MM.1S (cell line): ENCODE measurements around the gene SPEG.

Experiments
- DNase-seq: peaks from one replicate; pipeline ENCODE4 v3.0.0-alpha.2; 2015
- H2AFZ ChIP-seq: fragments of 300-600 bp; sonication (generic); 2 replicates; pipeline ENCODE4 v1.6.0; 2016; ENCODE audit warnings: antibody characterized with exemption, low read length
- H3F3A ChIP-seq: fragments of 300-600 bp; sonication (generic); 2 replicates; pipeline ENCODE4 v1.6.1; 2016; ENCODE audit warnings: mild to moderate bottlenecking, antibody characterized with exemption, low read length, moderate library complexity, mixed read lengths; ENCODE audit not compliant: insufficient read depth
- H3K27ac ChIP-seq: fragments of 300-600 bp; sonication (generic); 2 replicates; pipeline ENCODE4 v1.5.1; 2016; ENCODE audit warnings: mild to moderate bottlenecking, low read length
- H3K27me3 ChIP-seq: fragments of 300-600 bp; sonication (generic); replicated peaks from 2 replicates; pipeline ENCODE4 v1.6.0; 2016; ENCODE audit warnings: low read length; ENCODE audit not compliant: insufficient read depth
- H3K36me3 ChIP-seq: fragments of 300-600 bp; sonication (generic); replicated peaks from 2 replicates; pipeline ENCODE4 v1.6.1; 2016; ENCODE audit warnings: mild to moderate bottlenecking, low read length, mixed read lengths; ENCODE audit not compliant: insufficient read depth
- H3K4me1 ChIP-seq: fragments of 300-600 bp; sonication (generic); 2 replicates; pipeline ENCODE4 v1.6.1; 2016; ENCODE audit warnings: low read length, mixed read lengths
- H3K4me2 ChIP-seq: fragments of 300-600 bp; sonication (generic); 2 replicates; pipeline ENCODE4 v1.6.0; 2016; ENCODE audit warnings: low read depth, low read length
- H3K4me3 ChIP-seq: fragments of 300-600 bp; sonication (generic); 2 replicates; pipeline ENCODE4 v1.5.1; 2016; ENCODE audit warnings: low read length, mixed read lengths
- H3K79me2 ChIP-seq: fragments of 300-600 bp; sonication (generic); 2 replicates; pipeline ENCODE4 v1.6.1; 2016; ENCODE audit warnings: mixed run types, low read length, mixed read lengths
- H3K9ac ChIP-seq: fragments of 300-600 bp; sonication (generic); 2 replicates; pipeline ENCODE4 v1.6.1; 2016; ENCODE audit warnings: low read length, mixed read lengths
- H3K9me2 ChIP-seq: fragments of 300-600 bp; sonication (generic); replicated peaks from 2 replicates; pipeline ENCODE4 v1.6.1; 2016; ENCODE audit warnings: mild to moderate bottlenecking, low read length, mixed read lengths; ENCODE audit not compliant: insufficient read depth
- H3K9me3 ChIP-seq: fragments of 300-600 bp; sonication (generic); replicated peaks from 2 replicates; pipeline ENCODE4 v1.6.1; 2016; ENCODE audit warnings: mild to moderate bottlenecking, low read length, mixed read lengths; ENCODE audit not compliant: insufficient read depth
- H4K20me1 ChIP-seq: fragments of 300-600 bp; sonication (generic); 2 replicates; pipeline ENCODE4 v1.6.1; 2016; ENCODE audit warnings: mild to moderate bottlenecking, low read length, moderate library complexity, mixed read lengths; ENCODE audit not compliant: insufficient read depth
- CTCF ChIP-seq: fragments of 300-600 bp; sonication (generic); IDR thresholded peaks from 2 replicates; pipeline ENCODE4 v1.5.1; 2016; ENCODE audit warnings: antibody characterized with exemption, low read length, mixed read lengths
- EZH2 ChIP-seq: fragments of 300-600 bp; sonication (generic); optimal IDR thresholded peaks from 2 replicates; pipeline ENCODE3; 2017; ENCODE audit warnings: low read depth, mild to moderate bottlenecking, antibody characterized with exemption, low read length, mixed read lengths
- EZH2phosphoT487 ChIP-seq: fragments of 300-600 bp; sonication (generic); IDR thresholded peaks from 2 replicates; pipeline ENCODE4 v1.6.1; 2018; ENCODE audit warnings: antibody characterized with exemption, low read length

SPEG gene

GRCh38 chr2:219483451-219484342, 49.1 kb downstream of the SPEG start:
- H3K4me2 ChIP-seq: no peak overlapping the region; the same call in 1 of the 2 replicates
- peaks cover 99% of the 10 kb centered on the region for H3K27me3 ChIP-seq

GRCh38 chr2:219484343-219485200, 49.9 kb downstream of the SPEG start:
- Histone ChIP-seq H3F3A (no peaks in the 10 kb centered on the region), H3K9ac (no peak overlapping the region), H3K27me3 (peaks cover 99% of the 10 kb centered on the region), H3K79me2 (no peaks in the 10 kb centered on the region), H3K27ac (no peak overlapping the region), H3K4me1 (no peaks in the 10 kb centered on the region), H2AFZ (no peak overlapping the region), H3K9me3 (no peaks in the 10 kb centered on the region), H4K20me1 (no peaks in the 10 kb centered on the region), H3K4me2 (no peak overlapping the region; the same call in 1 of the 2 replicates), H3K36me3 (no peaks in the 10 kb centered on the region), H3K4me3 (no peak overlapping the region), H3K9me2 (no peaks in the 10 kb centered on the region)
- no peak for DNase-seq
- TF ChIP-seq CTCF (no peak), EZH2phosphoT487 (no peak), EZH2 (peak; percentile 74)

More at GRCh38 chr2:219483451-219484342, 49.1 kb downstream of the SPEG start:
- Histone ChIP-seq H3K9ac (no peak overlapping the region), H3K4me1 (no peaks in the 10 kb centered on the region), H3K79me2 (no peaks in the 10 kb centered on the region), H3K9me2 (no peaks in the 10 kb centered on the region), H3K27ac (no peak overlapping the region), H3K36me3 (no peaks in the 10 kb centered on the region), H3K4me3 (no peak overlapping the region), H3F3A (no peaks in the 10 kb centered on the region), H4K20me1 (no peaks in the 10 kb centered on the region), H2AFZ (no peak overlapping the region), H3K9me3 (no peaks in the 10 kb centered on the region)
- DNase-seq: no peak
- TF ChIP-seq CTCF (no peak), EZH2 (no peak), EZH2phosphoT487 (no peak)

GRCh38 chr2:219485201-219485580, 50.5 kb downstream of the SPEG start:
- H4K20me1 ChIP-seq: no peaks in the 10 kb centered on the region
- no peaks in the 10 kb centered on the region for H3K36me3 ChIP-seq
- no peak overlapping the region for H3K4me3 ChIP-seq
- peaks cover 99% of the 10 kb centered on the region for H3K27me3 ChIP-seq
- no peak overlapping the region for H3K4me2 ChIP-seq
- H3F3A ChIP-seq: no peaks in the 10 kb centered on the region
- no peaks in the 10 kb centered on the region for H3K79me2 ChIP-seq
- no peaks in the 10 kb centered on the region for H3K9me3 ChIP-seq
- DNase-seq: no peak
- no peak overlapping the region for H3K27ac ChIP-seq
- H3K9ac ChIP-seq: no peak overlapping the region
- TF ChIP-seq EZH2 (no peak), EZH2phosphoT487 (no peak), CTCF (no peak)
- no peaks in the 10 kb centered on the region for H3K4me1 ChIP-seq
- H3K9me2 ChIP-seq: no peaks in the 10 kb centered on the region
- no peak overlapping the region for H2AFZ ChIP-seq
